Measurements from ENCODE around the gene ATG7.
"Not testable (repeated sequence)": the region's sequence is repeated elsewhere in the genome, so short reads cannot be mapped to it uniquely, and the experiment has no call there.

ATG7 gene

GRCh38 chr3:11401434-11401833 lies 129.2 kb downstream of the ATG7 start:
- no peak for ATAC-seq

GRCh38 chr3:11405323-11405722 lies 133.1 kb downstream of the ATG7 start:
- TF ChIP-seq CSRNP3 (CRISPR knock-in tag; IDR thresholded peaks at IDR 0.05) = no peak
- TF ChIP-seq BACH2 (CRISPR knock-in tag; IDR thresholded peaks at IDR 0.05; ENCODE audit: borderline replicate concordance) = no peak
- no peak for TF ChIP-seq SNAI2 (CRISPR knock-in tag; IDR thresholded peaks at IDR 0.05)
- no peak for TF ChIP-seq CREB5 (CRISPR knock-in tag; IDR thresholded peaks at IDR 0.05; ENCODE audit: low read depth)
- no peak for TF ChIP-seq ZFP3 (CRISPR knock-in tag; IDR thresholded peaks at IDR 0.05)
- no peak for TF ChIP-seq ZNF565 (CRISPR knock-in tag; conservative IDR thresholded peaks at IDR 0.05; ENCODE audit: low read depth)
- TF ChIP-seq ZFP30 (CRISPR knock-in tag; IDR thresholded peaks at IDR 0.05) = no peak
- TF ChIP-seq TSHZ2 (CRISPR knock-in tag; IDR thresholded peaks at IDR 0.05) = no peak
- no peak for TF ChIP-seq PATZ1 (CRISPR knock-in tag; IDR thresholded peaks at IDR 0.05; ENCODE audit: borderline replicate concordance)
- no peak for TF ChIP-seq OSR1 (CRISPR knock-in tag; IDR thresholded peaks at IDR 0.05)
- no peak for TF ChIP-seq RARB (CRISPR knock-in tag; IDR thresholded peaks at IDR 0.05)
- no peak for TF ChIP-seq CSDC2 (CRISPR knock-in tag; IDR thresholded peaks at IDR 0.05)
- ATAC-seq = no peak

More at GRCh38 chr3:11401434-11401833, 129.2 kb downstream of the ATG7 start:
- TF ChIP-seq ZNF565 (CRISPR knock-in tag; conservative IDR thresholded peaks at IDR 0.05; ENCODE audit: low read depth) (no peak), PPARA (CRISPR knock-in tag; IDR thresholded peaks at IDR 0.05; ENCODE audit: borderline replicate concordance) (no peak), CSRNP3 (CRISPR knock-in tag; IDR thresholded peaks at IDR 0.05) (no peak), OSR1 (CRISPR knock-in tag; IDR thresholded peaks at IDR 0.05) (no peak), GLIS3 (CRISPR knock-in tag; IDR thresholded peaks at IDR 0.05) (no peak), ESRRG (CRISPR knock-in tag; IDR thresholded peaks at IDR 0.05) (no peak), ZFP30 (CRISPR knock-in tag; IDR thresholded peaks at IDR 0.05) (no peak), ZC3H10 (CRISPR knock-in tag; IDR thresholded peaks at IDR 0.05) (no peak), TOX (CRISPR knock-in tag; IDR thresholded peaks at IDR 0.05; ENCODE audit: borderline replicate concordance) (no peak), CSDC2 (CRISPR knock-in tag; IDR thresholded peaks at IDR 0.05) (no peak), BACH2 (CRISPR knock-in tag; IDR thresholded peaks at IDR 0.05; ENCODE audit: borderline replicate concordance) (no peak), CREB5 (CRISPR knock-in tag; IDR thresholded peaks at IDR 0.05; ENCODE audit: low read depth) (no peak), ARNTL (CRISPR knock-in tag; IDR thresholded peaks at IDR 0.05; ENCODE audit: borderline replicate concordance, low read depth) (no peak), ZNF70 (CRISPR knock-in tag; IDR thresholded peaks at IDR 0.05) (no peak)

GRCh38 chr3:11407644-11408043 lies 135.4 kb downstream of the ATG7 start:
- TF ChIP-seq TSHZ2 (CRISPR knock-in tag; IDR thresholded peaks at IDR 0.05) (no peak), ZNF565 (CRISPR knock-in tag; conservative IDR thresholded peaks at IDR 0.05; ENCODE audit: low read depth) (no peak)
- no peak for ATAC-seq

- not testable (repeated sequence) for ATAC-seq
Measured at GRCh38 chr3:11408324-11408859, 136.2 kb downstream of the ATG7 start.
